CD4-positive, alpha-beta T cell treated with Interleukin-1 beta for 1 hour (primary cell): Measurements from ENCODE around the gene EIF2A.
A peak's percentile ranks its signal among the peaks of the same experiment; 100 is the strongest.
"Not testable (repeated sequence)": the region's sequence is repeated elsewhere in the genome, so short reads cannot be mapped to it uniquely, and the experiment has no call there.

Experiments used
- DNase-seq, 2 donors: peaks; one replicate each; pipeline ENCODE4 v3.0.0-alpha.2; 2020 to 2022

Gene EIF2A

DNA sequence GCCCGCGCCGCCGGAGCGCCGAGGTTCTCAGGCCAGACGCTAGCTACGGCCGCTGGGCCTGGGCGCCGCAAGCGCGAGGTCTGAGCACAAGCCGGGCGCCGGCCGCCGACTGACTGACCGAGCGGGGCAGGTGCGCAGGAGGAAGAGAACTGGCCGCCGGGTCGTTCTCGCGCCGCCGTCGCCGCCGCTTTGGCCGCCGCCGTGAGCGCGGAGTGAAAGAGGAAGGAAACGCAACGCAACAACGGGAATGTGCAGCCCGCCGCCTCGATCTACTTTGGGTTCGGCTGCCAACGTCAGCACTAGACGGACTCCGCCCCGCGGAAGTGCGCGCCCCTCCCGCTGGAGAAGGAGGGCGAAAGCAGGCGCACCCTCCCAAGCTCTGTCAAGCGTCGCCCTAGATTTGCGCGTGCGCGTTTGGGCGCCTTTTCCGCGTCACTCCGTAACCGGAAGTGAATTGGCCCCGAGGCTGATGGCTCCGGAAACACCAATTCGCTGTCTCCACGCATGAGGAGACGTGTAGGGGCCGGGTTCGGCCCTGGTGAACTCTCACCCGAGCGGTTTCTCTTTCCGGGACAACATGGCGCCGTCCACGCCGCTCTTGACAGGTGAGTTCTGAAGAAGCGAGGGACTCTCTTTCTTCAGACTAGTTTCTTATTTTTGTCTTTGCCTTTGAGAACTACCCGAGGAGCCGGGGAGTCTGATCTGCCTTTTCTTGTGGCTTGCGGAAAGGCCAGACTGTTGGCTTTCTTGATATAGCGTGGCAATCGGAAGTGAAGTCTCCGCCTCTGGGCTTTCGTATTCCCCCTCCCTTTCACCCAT is at the start of gene EIF2A, which contains the start of gene SERP1:
Gene EIF2A (plus strand): TSS at position 562 of the 819 bp plus-strand sequence. CDS start 16 bp downstream, at position 578.
Gene SERP1 (minus strand): TSS at position 271 of the 819 bp plus-strand sequence. CDS start 361 bp downstream, outside the sequence.
- DNase-seq: peak; percentile 99

DNA sequence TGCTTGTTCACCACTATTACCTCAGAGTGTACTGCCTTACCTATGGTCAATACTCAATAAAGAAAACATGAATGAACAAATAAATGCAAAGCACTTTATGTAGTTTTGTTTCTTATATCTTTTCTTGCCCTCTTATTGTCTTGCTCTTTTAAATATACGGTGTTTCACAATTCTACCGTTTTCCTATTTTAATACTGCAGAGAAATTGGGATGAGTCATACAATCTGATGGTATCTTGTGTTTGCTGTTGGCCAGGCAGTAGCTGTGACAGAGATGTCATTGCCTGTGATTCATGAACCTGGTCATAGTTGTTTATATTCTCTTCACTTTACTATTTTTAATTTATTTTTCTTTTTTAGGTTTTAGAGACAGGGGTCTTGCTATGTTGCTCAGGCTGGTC is 48.6 kb upstream of the EIF2A start:
- DNase-seq: no peak

DNA sequence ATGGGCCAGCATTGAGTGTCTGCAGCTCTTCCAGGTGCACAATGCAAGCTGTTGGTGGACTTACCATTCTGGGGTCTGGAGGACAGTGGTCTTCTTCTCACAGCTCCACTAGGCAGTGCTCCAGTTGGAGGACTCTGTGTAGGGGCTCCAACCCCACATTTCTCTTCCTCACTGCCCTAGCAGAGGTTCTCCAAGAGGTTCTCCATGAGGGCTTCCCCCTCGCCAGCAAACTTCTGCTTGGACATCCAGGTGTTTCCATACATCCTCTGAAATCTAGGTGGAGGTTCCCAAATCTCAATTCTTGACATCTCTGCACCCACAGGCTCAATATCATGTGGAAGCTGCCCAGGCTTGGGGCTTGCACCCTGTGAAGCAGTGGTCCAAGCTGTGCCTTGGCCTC is 45.6 kb upstream of the EIF2A start:
- DNase-seq: not testable (repeated sequence)

DNA sequence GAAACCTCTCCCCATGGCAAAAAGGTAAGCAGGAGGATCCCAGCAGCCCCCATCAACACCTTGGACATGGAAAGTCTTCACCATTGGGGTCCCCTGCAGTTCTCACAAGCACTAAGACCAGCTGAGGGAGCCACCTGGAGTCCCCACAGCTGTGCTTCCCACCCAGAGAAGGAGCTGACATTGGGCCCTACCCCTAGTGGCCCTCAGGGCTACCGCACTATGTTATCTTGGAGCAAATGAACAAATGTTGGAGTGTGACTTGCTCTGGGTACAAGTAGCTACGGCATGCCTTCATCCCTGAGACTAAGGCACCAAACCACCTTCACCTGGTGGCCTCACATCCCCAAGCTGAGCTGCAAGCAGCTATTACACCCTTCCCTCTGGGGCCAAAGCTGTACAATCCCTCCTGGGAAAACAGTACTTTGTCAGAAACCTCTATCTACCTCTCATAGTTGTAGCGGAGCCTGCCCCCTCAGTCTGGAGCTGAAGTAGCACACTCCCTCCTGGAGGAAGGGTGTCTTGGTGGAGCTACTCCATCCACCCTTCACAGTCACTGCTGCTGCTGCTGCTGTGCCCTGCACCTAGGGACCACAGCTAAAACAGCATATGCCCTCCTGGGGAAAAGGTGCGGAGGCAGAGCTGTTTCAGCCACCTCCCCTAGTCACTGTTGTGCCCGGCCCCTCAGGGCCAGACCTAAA is 43.0 kb upstream of the EIF2A start:
- DNase-seq: no peak

DNA sequence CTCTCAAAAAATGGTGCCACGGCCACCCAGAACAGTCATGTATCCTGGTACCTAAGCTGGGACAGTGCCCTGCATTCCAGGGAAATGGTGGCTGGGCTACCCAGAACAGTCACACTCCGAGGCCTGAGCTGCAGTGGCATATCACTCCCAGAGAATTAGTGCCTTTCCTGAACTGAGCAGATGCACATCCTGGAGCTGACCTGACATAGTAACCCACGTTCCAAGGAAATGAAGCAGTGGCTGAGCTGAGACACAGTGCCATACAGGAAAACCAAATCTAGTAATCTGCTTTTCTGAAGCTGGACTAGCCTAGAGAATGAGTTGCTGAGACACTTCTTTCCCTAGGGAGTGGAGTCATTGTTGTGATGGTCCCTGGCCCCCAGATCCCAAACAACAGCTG is 42.1 kb upstream of the EIF2A start:
- no peak for DNase-seq

DNA sequence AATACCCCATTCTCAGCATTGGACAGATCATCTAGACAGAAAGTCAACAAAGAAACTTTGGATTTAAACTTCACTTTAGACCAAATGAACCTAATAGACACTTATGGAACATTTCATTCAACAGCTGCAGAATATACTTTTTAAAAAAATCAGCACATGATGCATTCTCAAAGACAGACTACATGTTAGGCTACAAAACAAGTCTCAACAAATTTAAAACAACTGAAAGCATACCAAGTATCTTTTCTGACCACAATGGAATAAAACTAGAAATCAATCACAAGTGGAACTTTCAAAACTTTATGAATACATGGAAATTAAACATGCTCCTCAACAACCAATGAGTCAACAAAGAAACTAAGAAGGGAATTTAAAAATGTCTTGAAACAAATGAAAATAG is 38.2 kb upstream of the EIF2A start:
- DNase-seq: no peak

DNA sequence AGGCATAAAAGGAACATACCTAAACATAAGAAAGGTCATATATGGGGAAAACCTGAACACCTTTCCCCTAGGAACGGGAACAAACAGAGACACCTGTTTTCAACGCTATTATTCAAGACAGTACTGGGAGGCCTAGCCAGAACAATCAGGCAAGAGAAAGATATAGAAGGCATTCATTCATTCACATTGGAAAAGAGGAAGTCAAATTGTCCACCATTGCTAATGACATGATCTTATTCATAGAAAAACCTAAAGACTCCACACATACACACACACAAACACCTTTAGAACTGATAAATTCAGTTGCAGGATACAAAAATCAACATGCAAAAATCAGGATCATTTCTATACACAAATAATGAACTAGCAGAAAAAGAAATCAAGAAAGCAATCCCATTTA is 36.8 kb upstream of the EIF2A start:
- no peak for DNase-seq

DNA sequence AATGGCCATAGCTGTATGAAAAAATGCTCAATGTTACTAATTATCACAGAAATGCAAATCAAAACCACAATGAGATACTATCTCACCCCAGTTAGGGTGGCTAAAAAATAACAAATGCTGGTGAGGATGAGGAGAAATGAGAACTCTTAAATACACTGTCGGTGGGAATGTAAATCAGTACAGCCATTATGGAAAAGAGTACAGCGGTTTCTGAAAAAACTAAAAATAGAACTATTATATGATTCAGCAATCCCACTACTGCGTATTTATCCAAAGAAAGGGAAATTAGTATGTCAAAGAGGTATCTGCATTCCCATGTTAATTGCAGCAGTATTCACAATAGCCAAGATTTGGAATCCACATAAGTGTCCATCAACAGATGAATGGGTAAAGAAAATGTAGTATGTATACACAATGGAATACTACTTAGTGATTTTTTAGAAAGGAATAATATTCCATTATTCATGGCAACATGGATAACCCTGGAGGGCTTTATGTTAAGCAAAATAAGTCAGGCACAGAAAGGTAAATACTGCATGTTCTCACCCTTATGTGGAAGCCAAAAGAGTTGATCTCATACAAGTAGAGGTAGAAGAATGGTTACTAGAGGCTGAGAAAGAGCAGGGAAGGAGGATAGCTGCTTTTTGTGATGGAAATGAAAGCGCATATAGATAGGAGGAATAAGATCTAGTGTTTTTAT is 35.3 kb upstream of the EIF2A start:
- DNase-seq: no peak

DNA sequence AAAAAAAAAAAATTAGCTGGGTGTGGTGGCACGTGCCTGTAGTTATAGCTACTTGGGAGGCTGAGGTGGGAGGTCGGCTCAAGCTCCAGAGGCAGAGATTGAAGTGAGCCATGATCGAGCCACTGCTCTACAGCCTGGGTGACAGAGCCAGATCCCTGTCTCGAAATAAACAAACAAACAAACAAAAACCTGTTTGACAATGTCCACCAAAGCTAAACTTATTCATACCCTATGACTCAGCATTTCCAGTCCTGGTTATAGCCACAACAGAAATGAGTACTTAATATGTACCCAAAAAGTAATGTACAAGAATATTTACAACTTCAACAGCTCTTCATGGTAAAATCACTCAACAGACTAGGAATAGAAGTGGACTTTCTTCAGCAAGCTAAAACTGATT is 31.4 kb upstream of the EIF2A start:
- DNase-seq: no peak

DNA sequence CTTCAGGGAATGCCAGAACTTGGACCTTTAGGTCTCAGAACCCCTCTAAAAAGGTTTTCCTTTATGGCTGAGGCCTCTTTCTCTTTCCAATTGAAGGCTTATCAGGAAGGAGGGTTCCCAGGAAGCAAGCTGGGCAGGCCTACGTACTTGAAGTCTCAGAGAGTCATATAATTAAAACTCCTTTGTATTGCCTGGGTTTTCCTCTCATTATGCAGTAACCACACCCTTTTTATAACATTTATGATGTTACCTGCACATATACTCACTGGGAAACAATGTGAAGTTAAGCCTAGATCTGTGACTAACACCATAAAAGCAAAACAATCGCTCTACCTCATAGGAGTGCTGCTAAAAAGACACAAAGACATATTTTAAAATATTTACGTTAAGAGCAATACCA is 27.6 kb upstream of the EIF2A start:
- DNase-seq: no peak

DNA sequence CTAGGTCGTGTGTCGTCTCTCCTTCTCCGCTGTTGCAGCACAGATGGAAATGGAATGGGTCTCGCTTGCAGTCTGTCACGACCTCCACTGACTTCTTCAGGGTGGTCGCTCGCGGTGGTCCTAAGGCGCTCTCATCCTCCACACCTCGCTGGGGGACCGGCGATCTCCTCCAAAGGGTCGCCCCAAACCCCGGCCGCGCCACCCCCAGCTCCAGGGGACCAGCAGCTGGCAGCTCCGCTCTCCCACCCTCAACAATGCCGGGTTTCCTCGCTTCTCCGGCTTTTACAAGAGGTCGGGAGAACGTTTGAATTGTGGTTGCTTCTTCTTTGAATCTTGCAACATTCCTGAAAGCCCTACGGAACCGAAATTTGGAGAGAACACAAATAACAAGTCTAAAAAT is 26.2 kb upstream of the EIF2A start:
- DNase-seq: no peak

DNA sequence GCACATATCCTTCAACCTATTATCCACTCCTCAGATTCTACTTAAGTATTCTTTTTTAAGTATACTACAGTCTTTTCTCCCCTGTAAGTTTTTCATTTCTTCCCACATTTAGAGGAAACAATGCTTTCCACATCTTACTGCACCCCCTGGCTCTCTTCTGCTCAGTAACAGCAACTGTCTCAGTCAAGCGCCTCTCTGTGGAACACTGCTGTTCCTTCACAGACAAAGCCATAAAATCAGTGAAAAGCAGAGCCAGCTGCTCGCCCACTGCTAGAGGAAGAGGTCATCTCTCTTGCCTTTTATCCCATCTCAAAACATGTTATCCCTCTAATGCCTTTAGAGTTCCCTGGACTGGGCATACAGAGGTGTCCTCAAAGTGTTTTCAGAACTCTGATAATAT is 25.1 kb upstream of the EIF2A start:
- no peak for DNase-seq

DNA sequence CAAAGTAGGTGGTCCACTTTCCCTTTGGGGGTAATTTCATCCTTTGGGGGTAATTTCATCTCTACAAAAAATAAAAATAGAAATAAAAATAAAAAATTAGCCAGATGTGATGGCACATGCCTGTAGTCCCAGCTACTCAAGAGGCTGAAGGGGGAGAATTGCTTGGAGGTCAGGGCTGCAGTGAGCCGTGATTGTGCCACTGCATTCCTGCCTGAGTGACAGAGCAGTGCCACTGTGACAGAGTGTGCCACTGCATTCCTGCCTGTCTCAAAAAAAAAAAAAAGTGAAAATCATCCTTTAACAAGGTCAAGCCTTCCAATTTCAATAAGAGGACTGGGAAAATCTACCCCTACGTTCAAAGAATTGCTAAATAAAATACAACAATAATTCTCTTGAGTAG is 23.0 kb upstream of the EIF2A start:
- DNase-seq: no peak

DNA sequence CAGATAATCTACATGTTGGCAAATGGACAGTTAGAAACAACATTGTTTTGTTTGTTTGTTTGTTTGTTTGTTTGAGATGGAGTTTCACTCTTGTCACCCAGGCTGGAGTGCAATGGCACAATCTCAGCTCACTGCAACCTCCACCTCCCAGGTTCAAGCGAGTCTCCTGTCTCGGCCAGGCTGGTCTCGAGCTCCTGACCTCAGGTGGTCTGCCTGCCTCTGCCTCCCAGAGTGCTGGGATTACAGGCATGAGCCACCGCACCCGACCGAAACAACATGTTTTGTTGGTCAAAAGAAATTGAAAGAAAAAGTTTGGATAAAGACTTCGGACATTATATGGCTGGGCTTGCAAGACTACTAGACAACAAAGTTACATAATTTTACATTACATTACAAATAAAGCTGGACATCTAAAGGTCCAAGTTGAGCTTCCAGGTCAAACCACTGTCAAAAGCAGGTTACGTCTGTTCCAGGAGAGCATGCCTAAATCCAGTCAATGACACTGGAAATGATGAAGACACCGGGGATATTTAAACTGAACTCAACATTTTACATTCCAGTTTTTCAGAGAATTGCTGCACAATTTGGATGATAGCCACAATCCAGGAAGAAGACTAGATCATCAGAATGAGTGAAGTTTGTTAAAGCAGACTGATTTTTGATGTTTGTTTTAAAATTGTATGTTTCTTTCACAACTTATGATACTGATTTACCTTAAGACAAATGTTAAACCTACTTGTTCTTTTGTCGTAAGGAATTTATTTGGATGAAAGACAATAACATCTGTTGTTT is 18.9 kb upstream of the EIF2A start:
- DNase-seq: no peak

DNA sequence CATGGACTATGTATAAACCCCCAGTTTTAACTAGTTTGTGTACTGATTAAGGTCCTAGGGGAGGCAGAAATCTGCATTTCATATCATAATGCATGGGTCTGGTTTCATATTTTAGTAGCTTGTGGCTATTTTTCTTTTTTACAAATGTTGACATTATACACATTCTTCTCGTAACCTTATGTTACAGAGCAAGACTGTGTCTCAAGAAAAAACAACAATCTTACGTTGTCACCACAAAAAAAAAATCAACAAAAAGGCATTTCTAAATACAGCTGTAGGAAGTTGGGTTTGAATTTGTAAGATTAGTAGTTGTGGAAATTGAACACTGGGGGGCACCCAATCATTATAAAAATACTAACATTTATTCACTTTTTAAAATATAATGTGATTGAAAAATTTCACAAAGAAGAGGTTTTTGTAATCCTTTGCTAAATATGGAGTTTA is 18.2 kb upstream of the EIF2A start:
- DNase-seq: peak in 1 of 2 donors; percentile 30

DNA sequence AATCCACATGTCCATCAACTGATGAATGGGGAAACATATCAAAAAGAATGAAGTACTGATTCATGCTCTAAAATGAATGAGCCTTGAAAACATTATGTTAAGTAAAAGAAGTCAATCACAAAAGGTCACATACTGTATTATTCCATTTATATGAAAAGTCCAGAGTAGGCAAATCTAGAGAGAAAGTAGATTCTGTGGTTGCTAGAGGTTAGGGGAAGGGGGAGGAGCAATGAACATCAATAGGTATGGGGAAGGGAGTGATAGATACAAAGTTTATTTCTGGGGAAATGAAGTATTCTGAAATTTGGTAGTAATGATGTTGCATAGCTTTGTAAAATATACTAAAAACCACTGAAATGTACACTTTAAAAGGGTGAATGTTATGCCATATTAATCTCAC is 14.8 kb upstream of the EIF2A start:
- DNase-seq: no peak

DNA sequence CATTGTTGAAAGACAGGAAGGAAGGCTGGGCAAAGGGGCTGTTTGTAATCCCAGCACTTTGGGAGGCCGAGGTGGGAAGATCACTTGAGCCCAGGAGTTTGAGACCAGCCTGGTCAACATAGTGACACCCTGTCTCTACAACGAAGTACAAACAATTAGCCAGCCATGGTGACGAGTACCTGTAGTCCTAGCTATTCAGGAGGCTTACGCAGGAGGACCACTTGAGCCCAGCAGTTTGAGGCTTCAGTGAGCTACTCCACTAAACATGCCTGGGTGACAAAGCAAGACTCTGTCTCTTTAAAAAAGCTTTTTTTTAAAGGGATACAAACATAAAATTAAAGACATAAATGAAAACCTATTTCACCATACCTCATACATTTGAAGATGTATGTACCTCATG is 11.4 kb upstream of the EIF2A start:
- DNase-seq: no peak

DNA sequence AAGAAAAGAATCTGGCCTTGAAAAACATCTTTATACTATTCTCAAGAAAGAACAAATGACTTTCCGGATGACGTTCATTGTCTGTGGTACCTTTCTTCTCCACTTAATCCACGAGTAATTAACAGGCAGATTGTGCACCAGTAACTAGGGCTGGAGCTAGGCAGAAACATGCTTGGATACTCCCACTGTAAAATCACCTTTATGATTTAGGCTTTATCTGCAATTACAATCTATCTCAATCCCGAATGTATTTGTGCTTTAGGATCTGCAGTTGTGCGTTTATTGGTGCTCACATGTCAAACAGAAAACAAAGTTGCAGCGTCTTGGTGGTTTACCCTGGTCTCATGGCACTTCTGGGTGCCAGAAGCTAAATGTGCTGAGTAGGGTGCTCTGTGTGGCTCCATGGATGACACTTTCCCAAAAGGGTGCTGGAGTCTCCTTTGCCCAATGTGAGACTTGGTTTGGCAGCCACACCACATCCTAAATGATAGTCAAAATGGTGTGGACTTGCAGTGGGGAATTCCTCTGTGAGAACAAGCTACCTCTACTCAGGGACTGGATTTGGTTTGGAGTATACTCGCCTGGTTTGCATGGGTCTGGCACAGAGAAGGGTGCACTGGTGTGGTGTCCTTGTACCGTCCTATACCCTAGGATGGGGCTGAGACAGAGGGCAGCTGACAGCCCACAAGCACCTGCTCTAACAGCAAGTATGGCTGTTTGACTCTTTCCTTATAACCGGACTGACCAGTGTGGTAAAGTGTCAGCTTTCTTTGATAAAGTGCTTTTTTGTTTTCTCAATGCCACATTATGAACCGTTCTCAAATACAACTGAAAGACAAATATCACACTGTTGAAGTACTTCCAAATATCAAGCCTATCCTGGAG is 8.0 kb upstream of the EIF2A start:
- DNase-seq: no peak

DNA sequence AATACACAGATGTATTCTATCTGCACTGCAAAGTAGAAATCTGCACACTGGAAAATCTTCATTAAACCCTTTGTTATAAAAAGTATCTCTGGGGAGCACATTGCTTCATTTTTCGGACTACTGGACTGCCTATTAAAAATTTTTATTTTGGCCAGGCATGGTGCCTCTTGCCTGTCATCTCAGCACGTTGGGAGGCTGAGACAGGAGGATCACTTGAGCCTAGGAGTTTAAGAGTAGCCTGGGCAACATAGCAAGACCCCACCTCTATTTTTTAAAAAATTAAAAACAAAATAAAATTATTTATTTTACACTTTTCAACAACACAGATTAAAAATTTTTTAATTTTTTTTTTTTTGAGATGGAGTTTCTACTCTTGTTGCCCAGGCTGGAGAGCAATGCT is 6.3 kb upstream of the EIF2A start:
- DNase-seq: no peak

DNA sequence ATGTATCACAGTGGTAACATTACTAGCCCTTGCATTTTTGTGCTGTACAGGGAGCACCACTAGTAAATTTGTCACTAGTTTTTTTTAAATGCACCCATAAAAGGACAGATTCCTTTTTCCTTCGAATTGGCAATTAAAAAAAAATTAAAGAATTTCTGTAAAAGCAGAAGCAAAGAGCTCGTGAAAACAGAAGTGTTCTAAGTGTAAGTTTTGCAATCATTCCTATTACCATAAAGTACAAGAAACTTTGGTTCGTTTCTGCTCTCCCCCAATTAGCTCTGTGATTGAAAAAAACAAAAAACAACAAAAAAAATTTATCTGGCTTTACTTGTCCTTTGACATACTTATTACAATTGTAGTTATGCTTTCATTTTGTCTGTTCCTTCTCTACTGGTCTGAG is 5.6 kb upstream of the EIF2A start:
- DNase-seq: no peak

DNA sequence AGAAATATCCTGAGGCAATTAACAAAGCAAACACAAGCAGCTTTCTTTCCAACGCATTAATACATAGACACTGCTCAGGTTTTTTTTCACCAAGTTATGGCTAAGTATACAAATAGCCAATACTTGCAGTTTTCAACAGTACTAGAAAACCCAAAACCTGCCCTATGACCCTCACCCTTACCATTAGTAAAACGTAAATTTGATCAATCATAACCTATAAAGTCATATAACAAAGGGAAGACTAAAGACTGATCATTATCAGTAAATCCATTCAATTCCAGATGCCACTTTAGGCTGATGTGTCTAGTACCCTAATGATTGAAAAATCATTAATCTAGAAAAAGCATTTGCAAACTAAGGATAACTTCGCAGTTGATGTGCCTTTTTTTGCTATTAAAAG is 3.5 kb upstream of the EIF2A start:
- no peak for DNase-seq

DNA sequence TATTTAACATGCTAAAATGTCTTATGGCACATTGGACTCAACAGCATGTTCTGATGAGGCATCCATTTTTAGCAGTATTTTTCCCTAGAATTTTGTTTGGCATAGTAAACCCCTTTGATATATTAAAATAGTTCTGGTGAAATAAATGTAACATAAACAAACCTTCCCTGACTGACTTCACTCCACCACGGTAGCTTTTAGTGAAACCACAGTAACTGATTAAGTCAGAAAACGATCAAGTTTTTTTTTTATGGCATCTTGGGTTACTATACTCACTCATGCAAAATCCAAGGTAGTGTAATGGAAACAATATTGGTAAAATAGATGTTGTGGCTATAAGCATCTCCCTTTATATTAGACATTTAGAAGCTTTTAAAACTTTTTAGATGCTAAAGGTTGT is 3.1 kb upstream of the EIF2A start:
- no peak for DNase-seq
